GM04504 (cell line): ENCODE data around the gene DTYMK.

Source experiments
- DNase-seq: peaks from one replicate; pipeline ENCODE4 v3.0.0-alpha.2; 2012; ENCODE audit warnings: low read depth

DTYMK gene

GRCh38 chr2:241703032-241703604 lies 16.5 kb upstream of the DTYMK start:
- DNase-seq, result no peak

GRCh38 chr2:241702155-241703031 lies 15.8 kb upstream of the DTYMK start:
- peak; percentile 48 for DNase-seq

GRCh38 chr2:241701399-241702154 lies 15.0 kb upstream of the DTYMK start, which contains the start of gene ING5:
ING5 (plus strand) TSS chr2:241702039; CDS start chr2:241702066, 27 bp downstream.
- peak; percentile 83 for DNase-seq

- no peak for DNase-seq
These were observed 14.5 kb upstream of the DTYMK start for GRCh38 chr2:241701149-241701398.

- DNase-seq, result no peak
These were observed 9.0 kb upstream of the DTYMK start for GRCh38 chr2:241695651-241696050.

- DNase-seq, result peak; percentile 55
These were observed 5.8 kb upstream of the DTYMK start for GRCh38 chr2:241692448-241692847.

- no peak for DNase-seq
These were observed 3.6 kb upstream of the DTYMK start for GRCh38 chr2:241690202-241690717.

GRCh38 chr2:241689306-241689705 lies 2.7 kb upstream of the DTYMK start:
- DNase-seq, result no peak

- no peak for DNase-seq
These were observed 328 bp downstream of the DTYMK start for GRCh38 chr2:241686324-241686649.

- DNase-seq, result peak; percentile 96
These were observed 5.6 kb downstream of the DTYMK start for GRCh38 chr2:241680827-241681599.

GRCh38 chr2:241680044-241680443 lies 6.6 kb downstream of the DTYMK start:
- DNase-seq, result no peak

- no peak for DNase-seq
These were observed 7.7 kb downstream of the DTYMK start for GRCh38 chr2:241678784-241679540.

- DNase-seq, result no peak
These were observed 8.3 kb downstream of the DTYMK start for GRCh38 chr2:241678307-241678706.

- DNase-seq, result no peak
These were observed 9.2 kb downstream of the DTYMK start for GRCh38 chr2:241677392-241677791.

- no peak for DNase-seq
These were observed 9.9 kb downstream of the DTYMK start for GRCh38 chr2:241676665-241677064.

- no peak for DNase-seq
These were observed 10.7 kb downstream of the DTYMK start for GRCh38 chr2:241675885-241676284.

- no peak for DNase-seq
These were observed 12.6 kb downstream of the DTYMK start for GRCh38 chr2:241673797-241674725.

- no peak for DNase-seq
These were observed 13.4 kb downstream of the DTYMK start for GRCh38 chr2:241673189-241673663.

GRCh38 chr2:241672243-241673188 lies 14.1 kb downstream of the DTYMK start:
- no peak for DNase-seq
